Activated T-cell treated with anti-CD3 and anti-CD28 coated beads, Interleukin-2, amount 50 U/mL, for 48 hours (primary cell): ENCODE data around the gene KCNIP1.

Source experiments
- DNase-seq, 2 experiments: peaks; one replicate each; pipeline ENCODE4 v3.0.0-alpha.2; 2020

Gene KCNIP1

DNA sequence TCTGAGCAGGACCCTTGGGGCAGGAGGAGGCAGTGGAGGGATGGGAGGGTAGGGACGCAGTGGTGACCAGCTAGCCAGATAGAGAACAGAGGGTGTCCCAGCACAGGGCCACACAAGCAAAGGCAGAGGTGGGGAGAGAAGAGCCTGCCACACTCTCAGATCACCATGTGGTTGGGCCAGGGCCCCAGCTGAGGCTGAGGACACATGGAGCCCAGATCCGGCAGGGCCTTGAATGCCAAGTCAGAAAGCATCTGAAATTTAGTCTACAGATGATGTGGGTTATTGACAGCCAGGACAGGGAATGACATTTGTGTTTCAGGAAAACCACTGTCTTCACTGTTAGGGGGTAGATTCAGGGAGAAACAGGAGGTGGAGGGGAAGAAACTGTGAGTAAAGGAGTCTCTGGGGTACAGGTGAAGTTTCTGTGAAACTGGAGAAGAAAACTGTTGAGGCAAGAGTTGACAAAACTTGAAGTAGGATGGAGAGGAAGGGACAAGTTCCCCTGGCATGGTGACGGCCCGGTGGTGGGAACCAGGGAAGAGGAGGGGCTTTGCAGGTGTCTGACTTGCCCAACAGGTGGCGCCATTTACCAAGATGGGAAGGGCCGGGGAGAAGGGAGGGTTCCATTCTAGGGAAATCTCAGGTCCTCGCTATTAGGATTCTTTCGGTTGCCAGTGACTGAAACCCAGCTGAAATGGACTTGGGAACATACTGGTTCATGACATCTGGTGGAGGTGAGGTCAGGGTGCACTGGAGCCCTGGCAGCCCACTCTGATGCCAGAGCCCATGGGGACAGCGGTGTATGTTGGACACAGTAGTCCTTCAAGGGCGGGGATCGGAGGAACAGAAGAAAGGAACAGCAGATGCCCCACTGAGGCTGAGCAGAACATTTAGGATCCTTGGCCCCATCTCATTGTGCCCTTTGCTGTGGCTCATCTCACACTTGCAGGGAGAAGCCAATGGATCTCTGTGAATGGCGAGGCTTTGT lies 100.1 kb downstream of the KCNIP1 start:
- peak; percentile 76 to 78 for DNase-seq

DNA sequence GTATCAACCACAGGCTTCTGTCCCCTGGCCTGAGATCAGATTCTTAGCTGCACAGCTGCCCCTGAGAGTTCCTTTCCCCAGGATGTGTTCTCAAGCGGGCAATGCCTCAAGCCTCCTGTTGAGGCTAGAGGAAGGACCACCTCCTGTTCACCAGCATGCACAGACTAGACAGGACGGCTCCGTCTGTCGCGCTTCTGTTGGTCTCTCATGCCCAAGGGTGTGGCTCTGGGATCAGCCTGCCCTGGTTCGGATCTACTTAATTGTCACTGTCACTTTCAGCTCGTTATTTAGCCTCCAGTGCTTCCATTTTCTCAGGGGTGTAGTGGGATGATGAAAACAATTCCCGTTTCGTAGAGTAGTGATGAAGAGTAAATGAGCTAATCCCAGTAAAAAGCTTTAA lies 103.1 kb downstream of the KCNIP1 start:
- no peak for DNase-seq

GRCh38 chr5:170611449-170612090 lies 107.8 kb downstream of the KCNIP1 start:
- DNase-seq = no peak

GRCh38 chr5:170612256-170612678 lies 108.4 kb downstream of the KCNIP1 start:
- DNase-seq = no peak

DNA sequence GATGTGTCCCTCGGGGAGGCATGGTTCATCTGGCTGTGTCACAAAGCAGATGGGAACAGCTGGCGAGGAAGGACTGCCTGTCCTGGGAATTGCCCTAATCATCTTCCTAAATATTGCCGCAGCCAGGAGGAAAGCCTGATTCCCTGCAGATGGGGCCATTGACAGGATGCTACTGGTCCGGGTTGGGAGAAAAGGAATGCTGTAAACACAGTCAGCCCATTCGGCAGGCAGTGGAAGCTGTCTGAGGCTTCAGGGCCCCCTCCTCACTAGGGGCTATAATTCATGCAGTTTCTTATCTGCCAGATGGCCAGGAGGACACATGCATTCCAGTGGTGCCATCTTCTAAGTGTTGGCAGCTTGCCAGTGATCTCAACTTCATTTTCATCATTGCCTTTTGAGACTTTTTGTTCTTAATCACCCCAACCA lies 110.3 kb downstream of the KCNIP1 start:
- DNase-seq = no peak

DNA sequence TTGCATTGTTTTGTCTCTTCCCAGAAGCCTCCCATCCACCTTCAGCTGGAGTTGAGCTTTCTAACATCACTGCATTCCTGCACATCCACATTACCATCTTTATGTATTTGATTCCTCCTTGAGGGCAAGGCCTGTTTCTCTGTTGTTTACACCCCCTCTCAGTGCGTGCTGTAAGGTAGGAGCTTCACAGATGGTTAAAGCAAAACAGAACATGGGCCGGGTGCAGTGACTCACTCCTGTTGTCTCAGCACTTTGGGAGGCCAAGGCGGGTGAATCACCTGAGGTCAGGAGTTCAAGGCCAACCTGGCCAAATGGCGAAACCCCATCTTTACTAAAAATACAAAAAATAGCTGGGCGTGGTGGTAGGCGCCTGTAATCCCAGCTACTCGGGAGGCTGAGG lies 110.9 kb downstream of the KCNIP1 start:
- DNase-seq = peak in 1 of 2 experiments; percentile 43

DNA sequence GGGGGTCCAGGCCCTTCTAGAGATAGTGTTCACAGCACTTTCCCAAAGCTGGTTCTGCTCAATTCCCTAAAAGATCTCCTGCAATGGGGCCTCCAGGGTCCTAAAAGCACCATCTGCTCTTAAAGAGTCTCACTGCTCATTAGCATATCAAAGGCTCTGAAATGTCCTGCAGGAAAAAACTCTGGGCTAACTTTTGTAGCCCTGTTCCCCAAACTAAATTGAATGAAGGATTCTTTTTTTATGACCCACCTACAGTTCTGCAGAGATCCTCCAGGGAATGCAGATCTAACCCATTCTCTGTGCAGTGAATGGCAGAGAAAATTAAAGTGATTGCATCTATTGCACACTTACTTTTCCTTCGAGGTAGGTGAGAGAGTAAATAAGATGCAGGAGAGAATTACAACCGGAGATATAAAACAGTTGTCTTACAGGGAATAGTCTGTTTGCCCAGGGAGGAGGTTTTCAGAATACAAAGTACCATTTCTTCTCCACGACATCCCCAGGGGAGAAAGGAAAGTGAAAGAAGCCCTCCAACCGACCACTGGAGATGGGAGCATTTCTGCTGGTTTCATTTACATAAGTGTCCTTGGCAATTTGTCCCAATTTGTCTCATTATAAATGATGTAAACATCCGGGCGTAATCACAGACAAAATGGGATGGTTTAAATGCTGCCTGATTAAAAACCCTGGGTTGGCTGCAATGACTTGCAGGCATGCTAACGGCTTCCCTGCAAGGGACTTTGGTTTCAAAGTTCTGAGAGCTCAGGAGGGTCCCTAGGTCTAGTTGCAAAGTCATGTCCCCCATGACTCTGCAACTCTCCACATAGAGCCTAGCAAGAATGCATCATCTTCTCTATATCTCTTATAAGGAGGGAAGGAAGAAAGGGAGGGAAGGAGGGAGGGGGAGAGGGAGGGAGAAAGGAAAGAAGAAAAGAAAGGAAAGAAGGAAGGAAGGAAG lies 114.0 kb downstream of the KCNIP1 start:
- no peak for DNase-seq

DNA sequence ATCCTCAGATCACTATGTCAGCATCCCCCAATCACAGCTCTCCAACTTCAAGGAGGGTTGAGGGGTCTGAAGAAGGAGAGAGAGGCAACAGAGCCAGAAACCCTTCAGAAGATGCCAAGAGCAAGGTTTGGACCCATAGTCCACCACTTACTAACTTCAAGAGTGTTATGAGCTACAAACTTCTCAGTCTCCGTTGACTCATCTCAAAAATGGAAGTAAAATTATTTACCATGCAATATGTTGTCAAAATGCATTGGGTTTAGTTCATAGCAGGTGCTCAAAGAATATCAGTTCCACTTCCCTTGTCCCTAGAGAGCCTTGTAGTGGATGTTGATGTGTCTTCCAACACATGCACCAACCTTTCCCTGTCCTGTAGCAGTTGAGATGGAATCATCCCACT lies 116.0 kb downstream of the KCNIP1 start:
- no peak for DNase-seq

GRCh38 chr5:170622933-170623332 lies 119.1 kb downstream of the KCNIP1 start:
- no peak for DNase-seq

DNA sequence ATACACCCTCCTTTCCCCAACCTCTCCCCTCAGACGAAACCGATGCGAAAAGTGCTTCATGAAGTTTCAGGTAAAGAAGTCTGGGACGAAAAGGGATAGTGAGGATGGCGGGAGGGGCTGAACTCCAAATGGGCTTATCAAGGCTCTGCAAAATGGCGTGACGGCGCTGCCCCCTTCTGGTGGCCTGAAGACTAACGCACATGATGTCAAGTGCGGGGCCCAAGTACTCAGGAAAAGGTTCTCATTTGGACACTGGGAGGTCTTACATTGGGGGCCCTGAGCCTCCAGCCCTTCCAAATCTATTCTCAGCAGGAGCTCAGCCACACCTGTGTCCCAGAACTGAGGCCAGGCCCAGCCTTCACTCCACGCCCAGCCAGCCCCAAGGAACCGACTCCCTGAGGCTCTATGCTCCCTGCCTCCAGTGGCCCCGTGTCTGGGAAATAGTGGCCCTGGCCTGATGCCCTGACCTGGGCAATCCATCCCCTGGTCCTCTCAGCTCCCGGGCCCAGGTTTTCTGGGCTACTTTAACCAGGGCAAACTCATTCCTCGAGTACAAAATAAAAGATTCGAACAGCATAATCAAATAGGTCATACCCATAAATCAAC lies 119.9 kb downstream of the KCNIP1 start:
- peak; percentile 49 to 63 for DNase-seq

GRCh38 chr5:170625221-170626165 lies 121.7 kb downstream of the KCNIP1 start:
- no peak for DNase-seq

DNA sequence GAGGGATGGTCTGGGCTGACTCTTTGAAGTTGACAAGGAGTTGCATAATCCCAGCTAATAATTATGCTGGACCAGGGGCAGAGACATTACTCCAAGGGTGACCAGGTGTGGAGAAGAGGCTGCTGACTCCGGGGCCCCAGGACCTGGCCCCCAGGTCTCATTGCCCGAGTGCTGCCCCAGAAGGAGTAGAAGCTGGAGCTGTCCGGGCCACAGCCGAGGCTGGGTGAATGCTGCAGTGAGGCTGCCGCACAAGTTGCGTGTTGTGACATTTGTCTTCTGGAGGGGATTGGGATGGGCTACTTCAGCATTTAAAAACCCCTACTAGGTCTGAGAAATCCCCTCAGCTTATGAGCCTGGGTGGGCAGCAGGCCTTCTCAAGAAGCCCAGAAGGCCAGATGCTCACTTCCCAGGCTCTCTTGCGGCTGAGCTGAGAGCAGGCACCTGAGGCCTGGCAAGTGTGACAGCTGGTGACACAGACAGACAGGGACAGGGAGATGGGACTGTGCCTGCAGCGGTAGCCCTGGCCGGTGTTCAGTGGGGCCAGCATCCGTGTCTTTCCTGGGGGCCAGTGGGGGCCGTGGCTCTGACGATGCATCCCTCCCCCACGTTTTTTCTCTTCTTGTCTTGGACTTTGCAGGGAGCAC lies 122.8 kb downstream of the KCNIP1 start:
- no peak for DNase-seq

- no peak for DNase-seq
Measured at GRCh38 chr5:170627271-170627670, 123.5 kb downstream of the KCNIP1 start.

DNA sequence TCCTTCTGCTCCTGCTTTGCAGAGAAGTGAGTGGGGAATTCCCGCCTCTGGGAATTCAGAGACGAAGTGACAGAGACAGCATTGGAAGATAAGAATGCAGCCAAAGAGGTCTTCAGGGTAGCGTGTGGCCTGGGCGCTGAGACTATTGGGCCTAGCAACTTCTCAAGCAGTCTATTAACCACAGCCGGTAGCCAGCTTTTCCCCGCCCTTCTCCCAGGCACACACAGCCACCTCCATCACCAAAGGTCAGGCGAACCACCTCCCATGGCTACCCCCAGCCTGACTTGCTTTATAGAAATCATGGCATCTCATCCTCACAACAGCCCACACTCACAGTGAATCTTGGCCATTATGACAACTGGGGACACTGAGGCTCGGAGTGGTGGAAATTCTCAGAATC lies 124.2 kb downstream of the KCNIP1 start:
- no peak for DNase-seq

DNA sequence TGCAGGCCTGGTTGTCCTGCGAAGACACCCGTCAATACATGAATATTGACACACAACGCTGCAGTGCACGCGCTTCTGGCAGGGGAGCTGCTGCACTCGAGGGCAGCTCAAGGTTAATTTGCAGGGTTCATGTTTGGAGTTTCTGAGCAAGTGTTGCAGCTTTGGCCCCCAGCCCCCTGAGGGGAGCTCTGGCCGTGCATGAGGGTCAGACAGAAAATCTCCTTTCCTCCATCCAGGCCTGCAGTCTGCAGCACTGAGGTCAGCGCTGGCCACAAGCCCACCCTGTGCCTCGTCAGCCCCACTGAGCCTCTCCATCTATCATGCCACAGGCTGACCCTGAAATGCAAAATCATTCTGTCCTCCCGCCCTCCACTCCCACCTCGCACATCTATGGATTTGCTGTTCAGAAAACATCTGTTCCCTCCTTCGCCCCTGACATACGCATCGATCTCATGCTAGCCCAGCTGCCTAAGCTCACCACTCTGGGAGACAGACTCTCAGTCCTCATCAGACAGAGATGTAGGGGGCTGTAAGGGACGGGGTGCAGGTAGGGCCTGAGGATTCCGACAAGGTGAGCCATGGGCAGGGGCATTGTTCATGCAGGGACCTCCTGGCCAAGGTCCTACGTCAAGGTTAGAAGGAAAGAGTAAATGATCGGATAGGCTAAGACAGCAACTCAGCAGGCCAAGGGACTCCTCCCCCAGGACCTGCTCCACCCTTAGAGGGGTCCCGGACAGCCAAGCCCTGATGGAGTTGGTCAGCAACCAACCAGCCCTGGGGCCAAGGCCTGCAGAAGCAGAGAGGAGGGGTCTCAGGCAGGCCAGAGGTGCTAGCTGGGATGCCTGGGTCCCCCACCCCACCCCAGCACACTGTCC lies 125.1 kb downstream of the KCNIP1 start:
- DNase-seq = no peak

GRCh38 chr5:170629566-170630175 lies 125.9 kb downstream of the KCNIP1 start:
- no peak for DNase-seq

DNA sequence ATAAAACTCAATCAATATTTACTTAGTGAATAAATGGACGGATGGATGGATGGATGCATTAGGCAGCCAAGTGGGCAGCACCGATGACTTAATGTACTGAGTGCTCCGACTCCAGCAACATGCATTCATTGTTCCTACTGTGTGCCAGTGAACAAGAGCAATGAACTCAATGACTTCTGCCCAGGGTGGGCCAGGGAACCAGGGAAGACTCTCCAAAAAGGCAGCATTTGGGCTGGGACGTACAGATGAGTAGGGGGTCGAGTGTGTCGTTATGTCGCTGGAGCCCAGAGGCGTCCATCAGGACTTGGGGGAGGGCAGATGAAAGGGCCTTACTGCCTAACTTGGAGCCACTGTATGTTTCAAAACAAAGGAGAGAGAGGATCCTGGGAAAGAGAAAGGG lies 126.4 kb downstream of the KCNIP1 start:
- no peak for DNase-seq

DNA sequence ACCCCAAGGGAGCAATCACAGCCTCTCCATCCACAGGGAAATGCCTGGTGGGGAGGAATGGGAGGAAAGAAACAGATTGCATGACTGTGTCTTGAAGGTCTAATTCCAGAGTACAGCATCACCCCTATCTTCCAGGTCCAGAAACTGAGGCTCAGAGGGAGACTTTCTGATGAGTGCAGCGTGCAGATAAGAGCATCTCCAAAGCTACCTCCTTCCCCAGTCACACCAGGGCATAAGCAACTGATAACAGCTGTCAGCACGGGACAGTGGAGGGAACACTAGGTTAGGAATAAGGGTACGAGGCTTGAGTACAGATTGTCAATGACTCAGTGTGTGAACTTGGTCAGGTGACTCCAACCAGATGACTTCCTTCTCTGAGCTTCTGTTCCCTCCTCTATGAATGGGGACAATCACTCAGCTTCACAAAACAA lies 126.9 kb downstream of the KCNIP1 start:
- no peak for DNase-seq
